Sigmoid colon (tissue), 7 donors: ENCODE results near the gene GRIN1. TPM values are rescaled to one million over a fixed set of nuclear protein-coding genes. Genes with fewer than 3 reads are reported as not detected.

Experiments
- DNase-seq: peaks from one replicate; pipeline ENCODE4 v3.0.0-alpha.2; 2019
- H3K27ac ChIP-seq, 4 donors: fragments of 200-600 bp; sonication (generic); one replicate each; pipeline ENCODE4 v1.5.1; 2016 to 2019; ENCODE audit warnings: mild to moderate bottlenecking in 1 of 4
- H3K27me3 ChIP-seq, 3 donors: fragments of 200-600 bp; sonication (generic); one replicate each; pipeline ENCODE4 v1.5.1; 2019; ENCODE audit warnings: mild to moderate bottlenecking in 1 of 3
- H3K36me3 ChIP-seq, 4 donors: fragments of 200-600 bp; sonication (generic); one replicate each; pipeline ENCODE4 v1.5.1; 2016 to 2019
- H3K4me1 ChIP-seq, 4 donors: fragments of 200-600 bp; sonication (generic); one replicate each; pipeline ENCODE4 v1.5.1; 2017 to 2019
- H3K4me3 ChIP-seq, 4 donors: fragments of 200-600 bp; sonication (generic); one replicate each; pipeline ENCODE4 v1.5.1; 2017 to 2019; ENCODE audit warnings: mild to moderate bottlenecking in 2 of 4, moderate library complexity in 1 of 4
- H3K9me3 ChIP-seq, 4 donors: fragments of 200-600 bp in 3 of 4; sonication (generic) in 3 of 4; one replicate each; pipeline versions ENCODE4 v1.5.1 to v1.6.1; 2013 to 2019
- EP300 ChIP-seq, 4 donors: sonication (generic); formaldehyde crosslinking; IDR thresholded peaks; one replicate each; pipeline ENCODE4 v1.6.1; 2017; ENCODE audit warnings: antibody characterized with exemption in 4 of 4
- POLR2A ChIP-seq, 2 donors: fragments of 450-650 bp; IDR thresholded peaks; one replicate each; pipeline ENCODE4 v1.6.1; 2016; ENCODE audit warnings: antibody characterized with exemption in 2 of 2, mild to moderate bottlenecking in 2 of 2, moderate library complexity in 2 of 2
- POLR2AphosphoS5 ChIP-seq, 4 donors: sonication (generic); formaldehyde crosslinking; IDR thresholded peaks; one replicate each; pipeline ENCODE4 v1.6.1; 2017; ENCODE audit warnings: antibody characterized with exemption in 4 of 4
- WGBS, 2 donors: extraction: QIAGEN DNeasy Blood & Tissue Kit; methylation state at CpG; one replicate each; pipeline ENCODE4 v1.1.7; 2013; 5-methylcytosine and 5-hydroxymethylcytosine counted together
- intact Hi-C: fragments of 100-400 bp; cut with DNase I; formaldehyde crosslinking; loops from one replicate; pipeline ENCODE4 v1.15.1; 2023
- polyA plus RNA-seq, 3 donors: library from polyadenylated mRNA; stranded (reverse); fragments of 200-250 nt; gene quantifications; one replicate each; pipeline ENCODE4 v1.2.3, GENCODE V29; 2013
- total RNA-seq, 4 donors: library from RNA; depleted of rRNA; stranded (reverse); fragments of >200 nt; gene quantifications; one replicate each; pipeline ENCODE4 v1.1.0, GENCODE V29; 2016
- TF ChIP-seq, protein P1 (sequence below), 4 experiments: fragments of 450-650 bp in 3 of 4; fragments of 200-600 bp in 1 of 4; IDR thresholded peaks; one replicate each; pipeline ENCODE4 v1.5.1; 2016 to 2019; ENCODE audit warnings: antibody characterized with exemption in 4 of 4, mild to moderate bottlenecking in 3 of 4, moderate library complexity in 2 of 4
- donor health status: healthy with polysubstance abuse.
- donor health status: Bipolar disorder and iron deficiency.
- donor health status: healthy.

The GRIN1 gene
- total and polyA plus RNA-seq, 7 donors: 0.16 to 1.1 (median 0.41) TPM; not detected in 2

DNA sequence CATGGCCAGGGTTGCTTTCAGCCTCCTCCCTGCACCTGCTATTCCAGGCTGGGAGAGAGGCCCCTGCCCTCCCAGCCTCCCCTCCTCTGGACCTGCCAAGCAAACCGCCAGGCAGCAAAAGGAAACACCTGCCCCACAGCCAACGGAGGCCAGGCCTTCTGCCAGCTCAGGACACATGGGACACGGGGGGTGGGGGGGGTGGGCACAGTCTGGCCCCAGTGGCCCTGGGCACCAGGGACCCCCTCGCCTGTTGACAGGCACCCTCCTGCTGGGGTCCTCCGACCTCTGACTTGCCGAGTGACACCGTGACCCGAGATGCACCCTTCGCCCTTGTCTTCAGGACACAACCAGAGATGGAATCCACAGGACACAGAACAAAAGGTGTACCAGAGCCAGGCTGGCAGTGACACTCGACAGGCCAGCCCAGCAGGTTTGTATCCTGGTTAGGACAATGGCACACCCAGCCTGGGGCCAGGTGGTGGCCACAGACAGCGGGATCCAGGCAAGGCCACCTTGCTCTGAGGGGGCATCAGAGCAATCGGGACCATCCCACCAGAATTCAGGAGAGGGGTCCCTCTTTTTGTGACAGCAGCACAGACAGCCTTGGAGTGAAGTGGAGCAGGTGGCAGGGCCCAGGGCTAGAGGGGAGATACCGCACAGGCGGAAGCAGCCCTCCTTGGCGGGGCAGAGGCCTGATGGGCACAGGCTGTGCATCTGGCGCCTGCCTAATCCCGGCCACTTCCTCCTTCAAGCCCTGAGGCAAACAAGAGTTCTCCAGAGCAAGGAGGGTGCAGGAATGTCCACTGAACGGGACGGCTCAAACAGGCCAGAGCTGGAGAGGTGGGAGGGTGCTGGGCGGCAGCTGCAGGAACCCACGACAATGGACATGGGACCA lies 34.2 kb downstream of the GRIN1 start:
- Histone ChIP-seq H3K27ac (no peak overlapping the region), H3K4me1 (peaks cover 0 to 20% (median 18%) of the 10 kb centered on the region in 4 donors), H3K9me3 (no peaks in the 10 kb centered on the region), H3K27me3 (peaks cover 26 to 57% (median 31%) of the 10 kb centered on the region in 3 donors), H3K36me3 (peaks cover 0 to 11% (median under 1%) of the 10 kb centered on the region in 4 donors), H3K4me3 (no peak overlapping the region)
- TF ChIP-seq, protein P1, sequence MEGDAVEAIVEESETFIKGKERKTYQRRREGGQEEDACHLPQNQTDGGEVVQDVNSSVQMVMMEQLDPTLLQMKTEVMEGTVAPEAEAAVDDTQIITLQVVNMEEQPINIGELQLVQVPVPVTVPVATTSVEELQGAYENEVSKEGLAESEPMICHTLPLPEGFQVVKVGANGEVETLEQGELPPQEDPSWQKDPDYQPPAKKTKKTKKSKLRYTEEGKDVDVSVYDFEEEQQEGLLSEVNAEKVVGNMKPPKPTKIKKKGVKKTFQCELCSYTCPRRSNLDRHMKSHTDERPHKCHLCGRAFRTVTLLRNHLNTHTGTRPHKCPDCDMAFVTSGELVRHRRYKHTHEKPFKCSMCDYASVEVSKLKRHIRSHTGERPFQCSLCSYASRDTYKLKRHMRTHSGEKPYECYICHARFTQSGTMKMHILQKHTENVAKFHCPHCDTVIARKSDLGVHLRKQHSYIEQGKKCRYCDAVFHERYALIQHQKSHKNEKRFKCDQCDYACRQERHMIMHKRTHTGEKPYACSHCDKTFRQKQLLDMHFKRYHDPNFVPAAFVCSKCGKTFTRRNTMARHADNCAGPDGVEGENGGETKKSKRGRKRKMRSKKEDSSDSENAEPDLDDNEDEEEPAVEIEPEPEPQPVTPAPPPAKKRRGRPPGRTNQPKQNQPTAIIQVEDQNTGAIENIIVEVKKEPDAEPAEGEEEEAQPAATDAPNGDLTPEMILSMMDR (IDR thresholded peaks at IDR 0.05): no peak
- TF ChIP-seq EP300 (IDR thresholded peaks at IDR 0.05): no peak
- no peak for TF ChIP-seq POLR2AphosphoS5 (IDR thresholded peaks at IDR 0.05)
- no peak for TF ChIP-seq POLR2A (IDR thresholded peaks at IDR 0.05)
- 24 to 39% methylated on average over 21 of the region's 21 CpGs for WGBS, 2 donors
- DNase-seq: no peak
- intact Hi-C loops: no loop called here

DNA sequence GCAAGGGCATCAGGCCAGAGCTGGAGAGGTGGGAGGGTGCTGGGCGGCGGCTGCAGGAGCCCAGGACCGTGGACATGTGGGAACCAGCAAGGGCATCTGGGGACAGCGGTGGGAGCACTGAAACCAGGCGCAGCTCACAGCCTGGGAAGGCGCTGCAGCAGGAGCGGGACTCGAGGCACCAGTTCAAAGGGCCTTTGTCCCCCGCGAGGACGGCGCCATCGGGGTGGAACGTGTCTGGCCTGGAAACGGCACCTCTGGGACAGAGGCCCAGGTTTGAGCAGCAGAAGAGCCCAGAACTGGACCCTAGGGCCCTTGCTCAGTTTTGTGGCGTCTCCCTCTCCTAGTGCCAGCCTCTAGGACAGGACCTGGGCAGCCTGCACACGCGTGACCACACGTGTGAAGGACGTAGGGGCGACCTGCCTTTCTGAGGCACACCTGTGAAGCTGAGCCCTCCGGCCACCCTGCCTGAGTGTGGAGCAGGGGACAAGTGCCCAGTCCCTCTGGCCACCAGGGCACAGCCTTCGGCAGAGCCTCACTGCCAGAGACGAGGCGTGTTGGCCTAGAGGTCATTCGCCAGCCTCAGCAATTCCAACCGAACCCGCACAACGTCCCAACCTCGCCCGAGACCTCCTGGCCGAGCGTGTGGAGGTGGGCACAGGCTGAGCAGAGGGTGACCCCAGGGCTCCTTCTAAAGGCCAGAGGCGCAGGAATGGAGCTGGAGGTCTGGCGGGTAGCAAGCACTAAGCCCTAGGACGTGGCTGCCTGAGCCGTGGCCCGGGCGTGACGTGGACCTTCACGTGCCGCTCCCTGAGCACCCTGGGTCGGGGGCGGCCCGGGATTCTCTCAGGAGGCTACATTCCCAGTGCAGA lies 35.1 kb downstream of the GRIN1 start:
- H3K36me3 ChIP-seq: peaks cover 0 to 19% (median 4%) of the 10 kb centered on the region in 4 donors
- H3K9me3 ChIP-seq: no peaks in the 10 kb centered on the region
- peaks cover 0 to 11% (median 9%) of the 10 kb centered on the region in 4 donors for H3K4me1 ChIP-seq
- 55 to 82% methylated on average over 45 of the region's 45 CpGs for WGBS, 2 donors
- TF ChIP-seq POLR2AphosphoS5 (IDR thresholded peaks at IDR 0.05): peak in 1 of 4 donors; percentile 14
- no peak for TF ChIP-seq EP300 (IDR thresholded peaks at IDR 0.05)
- no peak overlapping the region for H3K27ac ChIP-seq
- peaks cover 17 to 48% (median 22%) of the 10 kb centered on the region in 3 donors for H3K27me3 ChIP-seq
- no peak for DNase-seq
- no peak overlapping the region for H3K4me3 ChIP-seq
- intact Hi-C loops: no loop called here

DNA sequence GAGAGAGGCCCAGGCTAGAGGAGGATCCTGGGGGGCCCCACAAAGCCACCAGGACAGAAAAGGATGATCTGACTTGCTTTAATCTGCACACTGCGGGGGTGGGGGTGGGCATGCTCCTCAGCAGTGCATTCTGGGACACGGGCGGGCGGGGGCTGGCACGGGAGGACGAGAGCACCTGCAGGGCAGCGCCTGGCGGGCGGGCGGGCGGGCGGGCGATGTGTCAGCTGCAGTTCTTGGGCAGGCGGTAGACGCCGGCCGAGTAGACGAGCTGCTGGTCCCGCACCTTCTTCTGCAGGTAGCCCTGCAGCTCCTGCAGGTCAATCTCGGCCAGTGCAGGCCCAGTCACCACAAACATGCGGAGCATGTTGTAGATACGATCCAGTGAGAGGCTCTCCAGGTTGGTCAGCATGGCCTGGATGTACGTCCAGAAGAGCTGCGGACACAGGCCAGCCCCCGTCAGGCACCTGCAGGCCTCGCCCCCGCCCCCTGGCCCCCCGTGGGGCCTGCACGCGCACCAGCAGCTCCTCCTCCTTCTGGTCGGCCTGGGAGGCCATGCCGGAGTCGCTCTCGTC lies 35.9 kb downstream of the GRIN1 start:
- Histone ChIP-seq H3K27ac (no peak overlapping the region), H3K4me1 (peaks cover 0 to 3% (median 1%) of the 10 kb centered on the region in 4 donors), H3K9me3 (no peaks in the 10 kb centered on the region), H3K4me3 (no peak overlapping the region), H3K27me3 (peaks cover 10 to 40% (median 14%) of the 10 kb centered on the region in 3 donors), H3K36me3 (peaks cover 5 to 27% (median 9%) of the 10 kb centered on the region in 4 donors)
- TF ChIP-seq POLR2A (IDR thresholded peaks at IDR 0.05) (no peak), EP300 (IDR thresholded peaks at IDR 0.05) (no peak), POLR2AphosphoS5 (IDR thresholded peaks at IDR 0.05) (no peak)
- TF ChIP-seq, protein P1 (IDR thresholded peaks at IDR 0.05): no peak
- intact Hi-C loops: no loop called here
- DNase-seq: no peak
- 13 to 44% methylated on average over 34 of the region's 34 CpGs for WGBS, 2 donors

DNA sequence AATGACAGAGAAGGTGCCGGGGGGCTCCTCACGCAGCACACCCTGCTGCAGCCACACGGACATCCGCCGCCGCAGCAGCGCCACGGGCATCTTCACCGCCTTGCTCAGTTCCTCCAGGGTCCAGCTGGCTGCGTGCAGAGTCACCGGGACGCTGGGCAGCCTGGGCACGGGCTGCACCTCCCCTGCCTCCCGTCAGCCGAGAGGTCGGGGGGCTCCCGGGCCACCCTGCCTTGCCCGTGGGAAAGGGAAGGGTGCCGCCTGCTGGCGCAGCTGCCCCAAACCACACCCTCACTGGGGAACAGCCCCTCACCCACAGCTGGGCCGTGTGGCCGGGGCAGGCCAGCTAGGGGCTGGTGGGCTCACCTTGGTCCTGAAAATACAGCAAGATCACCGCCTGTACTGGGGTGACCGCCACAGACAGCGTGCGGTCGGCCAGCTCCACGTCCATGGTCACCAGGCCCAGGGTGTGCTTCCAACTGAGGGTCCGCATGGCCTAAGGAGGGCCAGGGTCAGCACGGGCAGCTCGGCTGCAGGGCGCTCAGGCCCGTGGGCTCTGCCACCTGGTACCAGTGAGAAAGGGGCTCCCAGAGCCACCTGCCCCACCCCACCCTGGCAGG lies 36.5 kb downstream of the GRIN1 start:
- intact Hi-C loops: no loop called here

More for the DNA sequence above, 36.5 kb downstream of the GRIN1 start:
- 22 to 45% methylated on average over 33 of the region's 33 CpGs for WGBS, 2 donors
- Histone ChIP-seq H3K4me3 (no peak overlapping the region), H3K36me3 (peaks cover 11 to 34% (median 15%) of the 10 kb centered on the region in 4 donors), H3K27me3 (peaks cover 3 to 34% (median 8%) of the 10 kb centered on the region in 3 donors), H3K4me1 (no peaks in the 10 kb centered on the region), H3K27ac (no peak overlapping the region), H3K9me3 (no peaks in the 10 kb centered on the region)
- TF ChIP-seq, protein P1 (IDR thresholded peaks at IDR 0.05): no peak
- no peak for TF ChIP-seq POLR2AphosphoS5 (IDR thresholded peaks at IDR 0.05)
- TF ChIP-seq EP300 (IDR thresholded peaks at IDR 0.05): no peak
- TF ChIP-seq POLR2A (IDR thresholded peaks at IDR 0.05): no peak
- no peak for DNase-seq
